ENCODE results near the gene POPDC3.
"Not testable (repeated sequence)": the region's sequence is repeated elsewhere in the genome, so short reads cannot be mapped to it uniquely, and the experiment has no call there.

POPDC3 gene

DNA sequence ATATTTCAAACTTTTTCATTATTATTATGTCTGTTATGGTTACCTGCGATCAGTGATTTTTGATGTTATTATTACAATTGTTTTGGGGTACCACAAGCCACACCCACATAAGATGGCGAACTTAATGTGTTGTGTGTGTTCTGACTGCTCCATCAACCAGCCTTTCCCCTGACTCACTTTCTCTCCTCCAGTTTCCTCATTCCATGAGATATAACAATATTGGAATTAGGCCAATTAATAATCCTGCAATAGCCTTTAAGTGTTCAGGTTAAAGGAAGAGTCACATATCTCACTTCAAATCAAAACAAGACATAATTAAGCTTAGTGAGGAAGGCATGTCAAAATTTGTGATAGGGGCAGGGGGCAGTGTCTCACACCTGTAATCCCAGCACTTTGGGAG lies 16.3 kb upstream of the POPDC3 start:
- DNase-seq (ENCODE audit: low spot score): no peak

DNA sequence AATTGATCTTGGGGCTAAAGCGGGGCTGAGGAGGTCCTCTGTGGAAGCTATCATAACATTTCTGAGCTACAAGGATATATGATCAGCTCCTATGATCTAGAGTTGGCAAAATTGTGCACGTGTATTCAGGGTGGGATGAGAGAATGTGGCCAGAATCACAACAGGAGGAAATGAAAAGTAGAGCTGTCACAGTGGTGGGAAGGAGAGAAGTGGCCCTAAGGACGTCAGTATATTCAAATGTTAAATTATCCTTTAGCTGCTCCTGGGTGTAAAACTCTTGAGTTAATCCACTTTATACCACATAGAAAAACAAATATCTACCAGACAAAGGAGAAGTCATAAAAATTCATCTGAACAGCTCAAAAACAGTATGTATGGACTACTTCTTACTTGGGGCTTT lies 14.8 kb upstream of the POPDC3 start:
- DNase-seq (ENCODE audit: low spot score): no peak

DNA sequence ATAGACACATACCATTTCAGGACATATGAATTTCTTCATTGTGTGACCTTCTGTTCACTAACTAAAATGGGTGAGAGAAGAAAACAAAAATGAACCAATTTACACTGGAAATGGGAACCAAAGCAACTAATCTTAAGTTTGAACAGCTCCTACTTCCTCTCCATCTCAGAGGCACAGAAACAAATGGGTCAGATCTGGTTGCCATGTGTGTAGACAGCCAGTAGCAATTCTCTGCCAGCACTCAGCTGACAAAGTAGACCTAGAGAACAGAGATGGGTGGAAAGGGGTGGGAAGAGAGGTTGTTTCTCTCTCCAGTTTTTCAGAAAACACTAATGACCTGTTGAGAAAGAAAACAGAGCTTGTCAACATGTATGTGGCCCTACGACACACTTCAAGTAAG lies 14.3 kb upstream of the POPDC3 start:
- no peak for DNase-seq (ENCODE audit: low spot score)

DNA sequence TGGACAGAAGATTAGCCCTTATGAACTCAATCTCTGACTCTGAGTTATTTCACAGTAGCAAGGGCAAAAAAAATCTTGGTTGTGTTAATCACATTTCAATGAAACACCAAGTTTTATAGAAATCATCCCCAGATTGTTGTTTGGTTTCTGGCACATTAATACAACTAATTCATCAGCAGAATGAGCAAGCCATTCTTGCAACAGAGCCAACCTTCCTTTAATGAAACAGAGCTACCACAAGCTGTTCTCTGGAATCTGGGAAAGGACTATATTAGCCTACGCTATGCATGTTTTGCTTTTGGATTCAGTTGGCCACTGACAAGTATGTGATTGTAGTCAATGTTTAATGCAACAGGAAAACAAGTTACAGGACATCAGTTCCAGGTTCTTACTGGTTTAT lies 13.8 kb upstream of the POPDC3 start:
- DNase-seq (ENCODE audit: low spot score): peak; percentile 75

DNA sequence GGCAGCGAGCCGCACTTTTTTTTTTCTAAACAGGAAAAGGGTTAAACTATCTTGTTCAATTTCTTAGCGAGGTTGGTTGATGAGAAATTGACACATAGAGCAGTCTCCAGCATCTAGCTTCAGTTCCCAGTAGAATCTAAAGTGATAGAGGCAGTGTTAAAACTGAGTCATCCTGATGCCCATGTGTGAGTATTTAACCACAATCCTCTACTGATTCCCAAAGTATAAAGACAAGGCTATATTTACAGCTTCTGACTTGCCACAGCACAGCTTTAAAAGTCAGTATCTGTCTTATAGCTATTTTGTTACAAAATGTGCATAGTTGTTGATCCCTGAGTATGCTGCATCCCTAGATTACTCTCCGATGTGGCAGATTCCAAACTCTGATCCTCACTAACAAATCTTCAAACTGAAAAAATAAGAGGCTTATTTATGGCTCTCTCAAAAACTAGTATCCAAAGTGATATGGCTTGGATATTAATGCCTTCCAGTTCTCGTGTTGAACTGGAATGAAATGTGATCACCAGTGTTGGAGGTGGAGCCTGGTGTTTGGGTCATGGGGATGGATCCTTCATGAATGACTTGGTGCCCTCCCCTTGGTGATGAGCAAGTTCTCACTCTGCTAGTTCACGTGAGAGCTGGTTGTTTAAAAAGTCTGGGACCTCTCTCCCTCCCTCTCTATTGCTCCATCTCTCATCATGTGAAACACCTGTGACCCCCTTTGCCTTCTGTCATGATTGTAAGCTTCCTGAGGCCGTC lies 13.1 kb upstream of the POPDC3 start:
- peak; percentile 68 for DNase-seq (ENCODE audit: low spot score)

DNA sequence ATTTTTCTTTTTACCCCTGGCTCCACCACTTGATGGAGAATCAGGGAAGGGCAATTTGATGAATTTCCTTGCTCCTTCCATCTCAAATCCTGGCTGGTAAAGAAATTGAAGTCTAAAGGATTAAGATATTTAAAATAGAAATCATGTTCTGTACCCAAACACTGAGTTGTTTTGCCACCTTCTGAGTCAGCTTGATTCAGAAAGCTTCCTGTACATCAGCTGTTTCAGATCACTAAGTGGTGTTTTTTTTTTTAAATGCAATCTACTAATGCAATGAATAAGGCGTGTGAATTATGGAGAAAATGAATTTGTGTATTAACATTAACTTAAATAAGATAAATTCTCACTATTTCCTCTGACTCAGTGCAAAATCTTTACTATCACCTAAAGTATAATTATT lies 11.5 kb upstream of the POPDC3 start:
- DNase-seq (ENCODE audit: low spot score): no peak

DNA sequence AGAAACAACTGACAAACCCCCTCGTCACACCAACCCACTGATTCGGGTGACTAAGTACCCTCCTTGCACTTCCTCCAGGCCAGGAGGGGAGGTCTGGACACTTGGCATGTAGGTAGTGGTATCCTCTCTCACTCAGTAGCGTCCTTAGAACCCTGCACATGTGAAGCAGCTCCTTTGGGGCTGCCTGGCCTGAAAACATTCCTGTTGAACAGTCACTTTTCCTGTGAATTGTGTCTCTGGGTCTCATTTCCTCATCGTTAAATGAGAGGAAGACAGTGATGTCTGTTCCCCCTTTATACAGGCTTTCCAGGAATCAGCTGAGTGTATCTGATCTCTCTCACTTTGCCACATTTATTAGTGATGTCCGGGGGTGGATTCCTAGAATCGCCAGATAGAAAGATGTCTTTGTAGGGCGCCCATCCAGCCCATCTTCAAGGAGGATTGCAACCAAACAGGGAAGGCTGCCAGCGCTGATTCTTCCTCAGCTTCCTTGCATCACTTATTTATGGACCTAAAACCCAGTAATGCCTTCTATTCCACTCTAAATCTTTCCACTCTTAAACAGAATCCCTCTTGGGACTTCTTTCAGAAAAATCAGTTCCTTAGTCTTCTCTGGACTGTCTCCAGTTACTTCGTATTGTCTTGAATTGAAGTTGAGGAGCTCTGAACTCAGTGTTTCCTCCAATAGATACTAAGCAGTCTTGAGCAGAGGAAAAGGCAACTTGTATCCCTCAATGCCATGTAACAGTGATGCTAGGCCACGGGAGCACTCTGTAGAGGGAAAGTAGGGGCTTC lies 9.4 kb upstream of the POPDC3 start:
- DNase-seq (ENCODE audit: low spot score): no peak

DNA sequence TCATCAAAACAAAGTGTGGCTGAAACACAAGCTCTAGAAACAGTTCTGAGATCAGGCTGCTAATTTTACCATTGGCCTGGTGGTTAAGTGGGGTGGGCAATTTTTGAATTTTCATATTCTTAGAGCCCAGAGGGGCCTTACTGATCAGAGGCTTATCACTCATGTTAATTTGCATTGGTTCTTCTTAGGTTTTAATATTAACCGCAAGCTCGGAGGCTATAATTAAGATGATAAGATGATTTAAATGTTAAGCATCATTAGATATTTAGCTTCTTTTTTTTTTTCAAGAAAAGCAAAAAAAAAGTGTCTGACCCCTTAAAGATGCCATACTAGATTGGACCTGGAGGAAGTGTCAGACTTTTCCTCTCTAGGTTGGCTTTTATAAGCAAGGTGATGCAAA lies 8.4 kb upstream of the POPDC3 start:
- no peak for DNase-seq (ENCODE audit: low spot score)

DNA sequence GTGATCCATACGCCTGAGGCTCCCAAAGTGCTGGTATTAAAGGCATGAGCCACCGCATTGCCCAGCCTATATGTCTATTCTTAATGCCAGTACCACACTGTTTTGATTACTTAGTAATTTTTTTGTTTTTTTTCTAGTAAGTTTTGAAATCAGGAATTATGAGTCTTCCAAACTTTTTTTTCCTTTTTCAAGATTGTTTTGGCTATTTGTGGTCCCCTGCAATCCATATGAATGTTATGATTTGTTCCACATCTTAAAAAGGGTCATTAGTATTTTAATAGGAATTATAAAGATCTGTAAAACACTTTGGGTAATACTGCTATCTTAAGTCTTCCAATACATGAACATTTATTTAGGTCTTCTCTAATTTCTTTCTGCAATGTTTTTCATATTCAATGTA lies 6.8 kb upstream of the POPDC3 start:
- no peak for DNase-seq (ENCODE audit: low spot score)

DNA sequence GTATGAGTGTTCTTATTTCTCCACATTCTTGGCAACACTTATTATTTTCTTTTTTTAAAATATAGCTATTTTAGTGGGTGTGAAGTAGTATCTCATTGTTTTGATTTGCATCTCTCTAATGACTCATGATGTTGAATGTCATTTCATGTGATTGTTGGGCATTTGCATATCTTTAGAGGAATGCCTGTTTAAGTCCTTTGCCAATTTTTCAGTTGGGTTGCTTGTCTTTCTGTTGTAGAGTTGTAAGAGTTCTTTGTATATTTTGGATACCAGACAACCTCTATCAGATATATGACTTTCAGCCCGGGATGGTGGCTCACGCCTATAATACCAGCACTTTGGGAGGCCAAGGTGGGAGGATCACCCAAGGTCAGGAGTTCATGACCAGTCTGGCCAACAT lies 5.1 kb upstream of the POPDC3 start:
- no peak for DNase-seq (ENCODE audit: low spot score)

DNA sequence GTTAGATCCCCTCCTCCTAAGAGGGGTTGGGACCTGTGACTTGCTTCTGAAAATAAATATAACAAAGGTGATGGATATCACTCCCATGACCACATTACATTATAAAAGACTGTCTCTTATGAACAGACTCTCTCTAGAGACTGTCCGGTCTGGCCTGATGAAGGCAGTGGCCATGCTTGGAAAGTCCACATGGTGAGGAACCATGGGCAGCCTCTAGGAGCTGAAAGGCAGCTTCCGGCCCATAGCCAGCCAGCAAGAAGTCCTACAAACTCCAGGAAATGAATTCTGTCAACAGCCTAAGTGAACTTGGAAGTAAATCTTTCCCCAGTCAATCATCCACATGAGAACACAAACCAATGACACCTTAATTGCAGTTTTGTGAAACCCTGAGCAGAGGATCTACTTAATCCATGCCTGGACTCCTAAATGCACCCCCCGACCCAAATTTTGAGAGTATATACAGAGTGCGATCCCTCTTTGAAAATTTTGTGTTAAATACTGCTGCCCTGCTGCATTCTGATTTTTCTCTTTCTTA lies 2.2 kb upstream of the POPDC3 start:
- no peak for DNase-seq (ENCODE audit: low spot score)

DNA sequence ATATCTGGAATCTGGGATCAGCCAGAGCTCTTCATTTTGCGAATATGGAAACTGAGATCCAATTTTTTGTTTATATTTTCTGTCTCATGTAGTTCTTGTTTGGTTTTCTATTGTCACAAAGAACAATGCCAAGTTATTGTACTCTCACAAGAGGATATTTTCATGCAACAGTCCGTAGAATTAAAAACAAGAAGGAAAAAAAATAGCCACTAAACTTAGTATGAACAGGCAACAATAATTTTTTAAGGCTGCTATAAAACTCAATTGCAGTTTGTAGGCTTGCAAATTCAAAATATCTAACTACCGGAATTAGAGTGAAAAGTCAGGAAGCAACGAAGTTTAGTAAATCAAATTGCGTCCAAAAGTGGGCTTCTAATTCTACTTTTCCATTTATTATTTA lies 1.2 kb downstream of the POPDC3 start:
- no peak for DNase-seq (ENCODE audit: low spot score)

DNA sequence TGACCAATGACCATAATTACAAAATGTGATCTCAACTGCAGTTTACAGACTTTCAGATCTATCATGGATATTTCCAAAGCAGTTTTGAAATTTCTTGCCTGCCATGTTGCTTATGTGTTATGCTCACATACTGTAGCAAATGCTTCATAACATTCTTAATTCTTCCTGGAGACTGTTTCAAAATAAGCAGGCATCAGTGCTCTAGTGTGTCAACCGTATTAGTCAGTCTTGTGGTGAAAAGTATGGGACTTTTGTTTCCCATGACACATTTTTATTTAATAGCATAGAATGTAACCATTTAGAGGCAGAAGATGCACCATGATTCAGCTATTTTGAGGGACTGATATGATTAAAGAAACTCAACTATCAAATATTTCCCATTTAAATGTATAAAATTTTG lies 1.7 kb downstream of the POPDC3 start:
- peak; percentile 78 for DNase-seq (ENCODE audit: low spot score)

DNA sequence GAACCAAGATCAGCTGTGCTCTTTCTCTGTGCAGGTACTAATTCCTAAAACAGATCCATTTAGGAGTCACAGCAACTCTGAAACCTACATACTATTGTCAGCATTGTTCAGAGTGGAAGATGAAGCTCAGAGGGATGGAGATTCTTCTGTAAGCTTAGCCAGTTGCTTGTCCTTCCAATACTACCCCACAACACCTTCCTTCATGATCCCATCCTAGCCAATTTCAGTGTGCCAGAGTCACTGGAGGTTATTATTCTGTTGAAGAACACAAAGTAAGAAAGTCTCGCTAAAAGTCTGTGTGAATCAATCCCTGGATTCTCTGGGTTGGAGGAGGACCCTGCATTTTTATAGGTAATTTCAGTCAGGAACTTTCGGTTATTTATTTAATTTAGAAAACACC lies 2.3 kb downstream of the POPDC3 start:
- DNase-seq (ENCODE audit: low spot score): no peak

DNA sequence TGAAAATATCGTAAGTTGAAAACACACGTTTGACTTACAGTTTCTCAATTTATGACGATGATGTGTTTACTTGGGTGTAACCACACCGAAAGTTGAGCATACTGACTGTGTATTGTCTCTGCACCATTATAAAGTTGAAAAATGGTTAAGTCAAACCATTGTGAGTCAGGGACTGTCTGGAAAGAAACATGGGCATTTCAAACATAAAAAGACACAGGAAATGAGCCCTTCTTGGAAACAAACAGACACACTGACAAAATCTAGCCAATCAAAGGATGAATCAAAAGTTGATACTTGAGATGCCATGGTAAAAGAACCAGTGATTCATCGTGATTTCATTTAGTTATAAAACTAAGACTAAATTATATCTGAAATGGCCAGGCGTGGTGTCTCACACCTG lies 5.3 kb downstream of the POPDC3 start:
- DNase-seq (ENCODE audit: low spot score): peak; percentile 28

DNA sequence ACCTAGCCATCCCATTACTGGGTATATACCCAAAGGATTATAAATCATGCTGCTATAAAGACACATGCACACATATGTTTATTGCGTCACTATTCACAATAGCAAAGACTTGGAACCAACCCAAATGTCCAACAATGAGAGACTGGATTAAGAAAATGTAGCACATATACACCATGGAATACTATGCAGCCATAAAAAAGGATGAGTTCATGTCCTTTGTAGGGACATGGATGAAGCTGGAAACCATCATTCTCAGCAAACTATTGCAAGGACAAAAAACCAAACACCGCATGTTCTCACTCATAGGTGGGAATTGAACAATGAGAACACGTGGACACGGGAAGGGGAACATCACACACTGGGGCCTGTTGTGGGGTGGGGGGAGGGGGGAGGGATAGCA lies 7.3 kb downstream of the POPDC3 start:
- DNase-seq (ENCODE audit: low spot score): not testable (repeated sequence)

DNA sequence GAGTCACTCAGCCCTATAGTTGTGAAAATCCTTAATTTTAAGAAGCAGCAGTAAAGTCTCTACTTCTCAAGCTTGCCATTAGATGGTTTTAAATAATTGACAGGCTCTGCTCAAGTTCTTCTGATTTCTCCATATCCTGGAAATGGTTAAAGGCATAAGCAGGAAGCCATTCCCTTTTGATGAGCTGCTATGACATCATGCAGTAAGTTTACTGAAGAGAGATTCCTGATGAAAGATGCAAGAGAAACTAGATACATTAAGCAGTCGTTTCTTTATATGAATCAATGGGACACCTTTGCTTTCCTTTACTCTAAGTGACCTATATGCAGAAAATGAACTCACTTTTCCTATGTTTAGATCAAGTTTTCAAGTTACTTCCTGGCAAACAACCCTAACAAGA lies 9.8 kb downstream of the POPDC3 start:
- DNase-seq (ENCODE audit: low spot score): no peak

DNA sequence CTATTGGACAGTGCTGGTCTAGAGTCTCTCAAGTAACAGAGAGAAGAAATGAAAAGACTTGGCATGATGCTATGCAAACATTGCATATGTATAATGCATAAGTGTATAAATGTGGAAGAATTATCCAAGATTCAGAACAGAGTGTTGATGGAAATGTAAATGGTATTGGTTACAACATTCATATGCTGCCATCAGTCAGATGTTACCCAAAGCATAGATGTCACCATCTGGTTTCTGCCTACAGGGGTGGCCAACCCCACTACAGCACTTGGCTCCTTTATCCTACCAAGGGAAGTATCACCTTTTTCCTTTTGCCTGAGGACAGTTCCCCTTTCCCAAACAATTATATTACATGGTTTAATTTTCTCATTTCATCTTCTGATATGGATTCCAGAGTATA lies 11.9 kb downstream of the POPDC3 start:
- DNase-seq (ENCODE audit: low spot score): no peak

DNA sequence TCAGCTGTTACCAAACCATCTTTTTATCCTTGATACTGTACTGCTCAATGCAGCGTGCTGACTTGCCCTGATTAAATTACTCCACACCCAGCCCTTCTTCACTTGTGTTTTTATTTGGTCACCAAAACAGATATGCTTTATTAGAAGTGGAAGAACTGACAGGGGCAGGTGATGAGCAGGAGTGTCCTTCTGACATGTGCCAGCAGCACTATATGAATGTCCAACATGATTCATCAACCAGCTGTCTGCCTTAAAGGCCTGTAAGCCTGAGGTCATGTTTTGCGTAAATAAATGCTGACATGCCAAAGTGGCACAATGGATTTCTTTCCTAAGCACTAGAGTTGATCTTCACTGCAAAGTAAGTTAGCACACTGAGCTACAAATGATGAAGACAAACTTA lies 15.4 kb downstream of the POPDC3 start:
- DNase-seq (ENCODE audit: low spot score): no peak

DNA sequence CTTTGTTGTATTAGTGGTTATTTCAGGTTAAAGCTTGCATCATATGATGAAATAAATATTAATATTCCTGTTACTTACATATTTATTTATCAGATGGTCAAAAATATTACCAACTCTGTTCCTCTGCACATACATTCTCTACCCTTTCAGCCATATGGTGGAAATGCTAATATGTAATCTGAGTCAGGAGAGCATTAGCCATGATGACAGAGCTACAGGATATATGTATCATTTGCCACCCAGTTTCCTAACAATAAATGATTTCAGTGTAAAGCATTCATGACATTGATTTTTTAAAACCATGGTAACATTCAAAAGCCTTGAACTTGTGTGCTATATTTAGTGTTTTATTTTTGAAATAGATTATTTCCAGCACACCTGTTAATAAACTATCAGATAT lies 16.6 kb downstream of the POPDC3 start:
- DNase-seq (ENCODE audit: low spot score): no peak

DNA sequence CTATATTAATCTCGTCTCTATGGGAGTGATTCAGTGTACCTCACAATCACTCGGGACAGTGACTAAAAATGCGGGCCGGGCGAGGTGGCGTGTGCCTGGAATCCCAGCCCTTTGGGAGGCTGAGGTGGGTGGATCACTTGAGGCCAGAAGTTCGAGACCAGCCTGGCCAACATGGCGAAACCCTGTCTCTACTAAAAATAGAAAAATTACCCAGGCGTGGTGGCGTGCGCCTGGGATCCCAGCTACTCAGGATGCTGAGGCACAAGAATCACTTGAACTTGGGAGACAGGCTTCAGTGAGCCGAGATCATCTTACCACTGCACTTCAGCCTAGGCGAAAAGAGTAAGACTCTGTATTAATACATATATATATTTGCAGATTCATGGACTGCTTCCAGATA lies 17.4 kb downstream of the POPDC3 start:
- DNase-seq (ENCODE audit: low spot score): no peak

DNA sequence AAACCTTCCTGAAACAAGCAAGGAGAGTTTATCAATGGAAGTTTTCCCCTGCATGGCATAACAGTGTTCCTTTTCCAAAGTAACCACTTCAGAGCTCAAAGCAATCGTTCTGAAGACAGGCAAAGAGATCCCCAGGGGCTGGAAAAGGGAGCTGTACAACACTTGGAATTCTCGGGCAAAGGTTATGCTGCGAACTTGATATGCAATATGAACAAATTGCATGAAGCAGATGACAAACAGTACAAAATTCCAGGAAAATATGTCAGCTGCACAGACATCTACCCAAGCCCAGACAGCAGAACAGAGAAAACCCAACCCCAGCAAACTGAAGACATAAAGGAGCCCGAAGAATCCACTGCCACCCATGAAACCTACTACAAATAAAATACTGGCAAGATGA lies 18.4 kb downstream of the POPDC3 start:
- no peak for DNase-seq (ENCODE audit: low spot score)

DNA sequence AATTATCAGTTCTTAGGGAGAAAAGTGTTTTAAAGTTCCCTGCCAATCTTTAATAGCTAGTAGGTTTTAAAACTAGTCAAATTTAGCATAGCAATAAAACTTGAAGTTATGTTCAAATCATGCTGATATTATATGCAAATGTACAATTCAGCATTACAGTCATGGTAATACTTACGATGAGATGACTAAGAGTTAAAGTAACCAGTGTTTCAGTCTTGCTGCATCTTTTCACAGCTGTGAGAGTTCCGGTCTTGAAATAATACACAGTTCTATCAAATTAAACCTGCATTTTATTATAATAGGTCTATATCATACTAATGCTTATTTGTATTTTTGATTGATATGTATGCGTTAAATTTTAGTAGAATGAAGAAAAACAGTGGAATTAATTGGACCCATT lies 26.1 kb downstream of the POPDC3 start:
- no peak for DNase-seq (ENCODE audit: low spot score)

DNA sequence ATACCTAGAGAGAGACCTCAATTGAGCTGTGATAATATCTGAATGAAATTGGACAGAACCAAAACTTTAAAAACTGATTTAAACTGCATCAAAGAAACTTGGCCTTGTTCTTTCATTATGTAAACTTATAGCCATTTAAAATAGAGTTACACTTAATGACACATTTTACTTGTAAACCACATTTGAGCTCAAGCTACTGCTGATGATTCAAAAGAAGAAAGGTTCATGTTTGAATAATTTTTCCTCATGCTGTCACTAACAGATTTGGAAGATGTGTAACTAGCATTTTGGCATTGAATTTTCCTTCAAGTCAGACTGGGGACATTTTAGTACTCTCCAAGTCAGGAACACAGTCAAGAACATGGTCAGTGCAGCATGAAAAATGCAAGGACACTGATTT lies 26.9 kb downstream of the POPDC3 start:
- no peak for DNase-seq (ENCODE audit: low spot score)

Data from GM03348 (cell line).